HG03103 (cell line): ENCODE measurements around the gene EFCAB9.
A peak's percentile ranks its signal among the peaks of the same experiment; 100 is the strongest.
"Not testable (repeated sequence)": the region's sequence is repeated elsewhere in the genome, so short reads cannot be mapped to it uniquely, and the experiment has no call there.

ENCODE experiments used
- ATAC-seq: cut with Tn5 transposase; IDR thresholded peaks from one replicate; pipeline ENCODE4 v1.9.1; 2021; ENCODE audit warnings: low read depth; ENCODE audit not compliant: unreplicated experiment

EFCAB9 gene

DNA sequence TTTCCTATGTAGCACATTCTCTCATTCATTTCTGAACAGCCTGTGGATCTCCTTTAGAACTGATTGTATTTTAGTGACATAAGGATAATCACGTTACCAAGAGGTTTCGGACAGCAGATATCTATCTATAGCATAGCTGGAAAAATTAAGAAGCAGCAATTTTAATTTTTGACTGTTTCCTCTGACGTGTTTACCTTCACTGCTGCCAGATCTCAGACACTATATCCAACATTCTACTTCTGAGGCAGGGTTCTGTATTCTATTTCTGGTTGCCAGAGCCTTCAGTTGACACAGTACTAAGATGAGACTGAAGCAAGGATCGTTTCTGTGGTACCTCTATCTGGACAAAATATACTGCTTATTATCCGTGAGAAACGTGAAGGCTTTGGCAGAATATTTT is at the start of gene EFCAB9:
EFCAB9 (plus strand) TSS at position 301 of the 400 bp plus-strand sequence; CDS start at position 302, 1 bp downstream.
- no peak for ATAC-seq

- no peak for ATAC-seq
Observed at GRCh38 chr5:172144291-172144815, 49.6 kb upstream of the EFCAB9 start.

- no peak for ATAC-seq
Observed at GRCh38 chr5:172144931-172145869, 48.8 kb upstream of the EFCAB9 start.

DNA sequence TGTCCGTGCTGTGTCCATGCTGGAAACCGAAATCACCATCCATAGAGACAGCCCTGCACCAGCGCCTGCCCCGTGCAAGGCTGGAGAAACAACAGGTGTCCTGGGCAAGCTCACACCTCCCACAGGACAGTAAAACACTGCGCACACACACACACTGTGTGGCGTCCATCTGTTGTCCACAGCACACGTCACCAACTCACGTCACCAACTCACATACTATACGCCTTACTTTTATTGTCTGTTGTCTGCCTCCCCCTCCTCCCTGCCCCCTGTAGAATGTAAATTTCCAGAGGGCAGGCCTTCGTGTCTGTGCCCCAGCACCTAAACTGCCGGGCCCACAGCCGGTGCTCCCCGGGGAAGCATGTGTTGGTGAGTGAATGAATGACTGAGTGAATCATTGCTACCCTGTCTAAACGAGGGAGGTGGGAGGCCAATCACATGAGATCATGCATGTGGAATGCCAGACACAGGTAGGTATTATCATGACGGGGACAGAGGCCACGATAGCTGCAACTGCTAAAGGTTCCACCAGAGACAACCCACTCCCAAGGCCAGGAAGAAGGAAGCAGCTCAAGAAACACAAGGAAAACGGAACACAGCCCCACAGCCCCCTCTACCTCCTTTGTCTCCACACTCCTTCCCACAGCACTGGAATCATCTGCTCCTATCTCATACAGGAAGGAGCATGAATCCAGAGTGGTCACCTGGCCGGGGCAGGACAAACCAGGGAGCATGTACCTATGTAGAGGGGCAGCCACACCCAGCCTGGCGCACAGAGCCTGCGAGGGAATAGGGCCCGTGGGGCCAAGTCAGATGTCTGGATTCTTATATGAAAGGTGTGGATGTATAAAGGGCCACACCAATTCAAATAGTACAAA is 47.9 kb upstream of the EFCAB9 start:
- ATAC-seq = no peak

GRCh38 chr5:172146748-172147092 is 47.3 kb upstream of the EFCAB9 start:
- ATAC-seq = no peak

- ATAC-seq = no peak
Observed at GRCh38 chr5:172147857-172148256, 46.1 kb upstream of the EFCAB9 start.

DNA sequence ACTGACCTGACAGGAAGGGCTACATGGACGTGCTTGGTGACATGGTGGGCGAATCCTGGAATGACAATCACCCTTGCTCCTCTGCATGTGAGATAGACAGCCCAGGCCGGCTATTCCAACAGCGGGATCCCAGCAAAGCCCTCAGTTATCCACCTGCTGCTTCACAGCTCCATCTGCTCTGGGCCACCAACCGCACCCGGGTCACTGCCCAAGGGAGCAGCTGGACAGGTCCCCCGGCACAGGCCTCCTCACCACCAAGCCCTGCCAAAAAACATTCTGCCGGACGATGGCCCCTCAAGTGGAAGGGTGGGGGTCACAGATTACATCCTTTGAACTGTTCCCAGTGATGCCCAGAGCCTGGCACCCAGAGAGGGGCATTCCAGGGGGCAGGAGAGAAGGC is 45.6 kb upstream of the EFCAB9 start:
- no peak for ATAC-seq

DNA sequence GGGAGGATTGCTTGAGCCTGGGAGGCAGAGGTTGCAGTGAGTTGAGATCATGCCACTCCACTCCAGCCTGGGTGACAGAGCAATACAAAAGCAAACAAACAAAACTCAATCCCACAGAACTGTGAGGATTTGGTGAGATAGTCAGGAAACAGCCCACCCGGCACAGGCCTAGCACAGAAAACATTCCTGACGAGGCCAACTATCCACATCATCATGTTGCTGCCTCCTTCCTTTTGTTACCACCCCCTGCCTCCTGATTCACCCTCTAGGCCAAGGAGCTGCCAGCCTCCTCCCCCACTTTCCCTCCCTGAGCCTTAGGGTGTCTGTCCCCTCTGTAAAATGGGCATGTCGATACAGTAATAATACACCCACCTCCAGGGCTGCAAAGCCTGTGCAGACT is 44.9 kb upstream of the EFCAB9 start:
- ATAC-seq = no peak

DNA sequence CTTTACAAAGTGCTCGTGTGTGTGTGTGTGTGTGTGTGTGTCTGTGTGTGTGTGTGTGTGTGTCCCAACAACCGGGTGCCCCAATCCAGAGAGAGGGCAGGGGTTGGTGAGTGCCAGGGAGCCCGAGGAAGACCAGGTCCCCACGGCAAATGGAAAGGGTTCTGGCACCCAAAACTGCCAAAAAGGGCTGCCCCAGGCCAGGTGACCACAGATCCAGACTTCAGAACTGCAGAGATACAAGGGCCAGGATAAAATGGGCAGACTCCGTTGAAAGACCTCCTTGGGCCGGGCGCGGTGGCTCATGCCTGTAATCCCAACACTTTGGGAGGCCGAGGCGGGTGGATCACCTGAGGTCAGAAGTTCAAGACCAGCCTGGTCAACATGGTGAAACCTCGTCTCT is 44.5 kb upstream of the EFCAB9 start:
- not testable (repeated sequence) for ATAC-seq

DNA sequence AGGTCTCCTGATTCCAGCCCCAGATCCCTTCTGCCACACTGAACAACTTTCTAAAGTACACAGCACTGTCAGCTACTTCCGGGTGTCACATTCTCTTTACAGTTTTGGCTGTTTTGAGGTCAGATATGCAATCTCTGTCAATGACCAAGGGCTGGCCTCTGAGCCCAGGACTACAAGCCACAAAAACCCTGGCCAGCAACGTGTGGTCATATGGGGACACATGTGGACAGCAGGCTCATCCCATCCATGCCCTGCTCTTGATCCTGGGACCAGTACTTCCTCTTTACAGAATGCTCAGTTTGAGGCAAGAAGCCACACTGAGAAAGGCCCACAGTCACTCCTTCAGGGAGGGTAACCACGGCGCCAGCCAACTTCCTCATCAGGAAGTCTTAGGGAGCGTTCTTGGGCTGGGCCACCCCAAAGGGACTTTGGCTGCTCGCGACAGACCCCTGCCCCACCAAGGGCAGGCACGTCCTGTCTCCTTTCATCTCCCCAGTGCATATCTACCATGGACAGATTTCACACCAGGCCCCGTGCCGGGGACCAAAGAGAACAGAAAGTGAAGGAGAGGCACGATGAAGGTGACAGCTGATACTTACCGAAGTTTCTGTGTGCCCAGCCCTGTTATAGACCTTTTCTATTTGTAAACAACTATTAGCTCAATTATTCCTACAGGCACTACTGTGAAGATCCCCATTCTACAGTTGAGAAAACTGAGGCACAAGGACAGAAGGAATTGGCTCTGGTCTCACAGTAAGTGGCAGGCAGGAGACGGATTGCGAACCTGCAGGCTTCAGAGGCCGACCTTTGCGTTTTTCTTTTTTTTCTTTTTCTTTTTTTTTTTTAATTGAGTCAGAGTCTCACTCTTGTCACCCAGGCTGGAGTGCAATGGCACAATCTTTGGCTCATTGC is 43.2 kb upstream of the EFCAB9 start:
- ATAC-seq = peak; percentile 56

GRCh38 chr5:172151661-172152210 is 42.2 kb upstream of the EFCAB9 start:
- ATAC-seq = no peak

DNA sequence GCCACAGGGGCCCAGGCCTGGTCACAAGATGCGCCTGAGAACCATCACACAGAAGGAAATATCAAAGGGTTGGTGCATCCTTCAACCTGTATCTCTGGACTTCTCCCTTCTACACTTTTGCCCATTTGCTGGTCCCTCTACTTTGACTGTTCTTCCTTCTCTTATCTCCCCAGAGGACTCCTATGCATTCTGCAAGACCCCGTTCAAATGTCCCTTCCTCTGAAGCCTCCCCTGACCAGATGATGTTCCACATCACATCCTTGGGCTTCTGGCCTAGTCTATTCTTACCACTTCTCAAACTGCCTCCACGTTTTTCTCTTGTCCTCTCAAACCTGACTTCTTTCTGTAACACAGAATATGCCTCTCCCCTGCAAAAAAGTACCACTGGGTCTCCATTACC is 40.3 kb upstream of the EFCAB9 start:
- ATAC-seq = no peak

DNA sequence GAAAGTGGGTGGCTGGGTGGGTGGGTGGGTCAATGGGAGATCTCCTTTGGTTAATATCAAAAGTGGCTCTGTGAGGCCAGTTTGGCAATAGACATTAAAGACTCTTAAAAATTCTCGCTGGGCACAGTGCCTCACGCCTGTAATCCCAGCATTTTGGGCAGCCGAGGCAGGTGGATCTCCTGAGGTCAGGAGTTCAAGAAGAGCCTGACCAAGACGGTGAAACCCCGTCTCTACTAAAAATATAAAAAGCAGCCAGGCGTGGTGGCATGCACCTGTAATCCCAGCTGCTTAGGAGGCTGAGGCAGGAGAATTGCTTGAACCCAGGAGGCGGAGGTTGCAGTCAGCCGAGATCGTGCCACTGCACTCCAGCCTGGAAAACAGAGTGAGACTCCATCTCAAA is 38.9 kb upstream of the EFCAB9 start:
- ATAC-seq = not testable (repeated sequence)

- ATAC-seq = no peak
Observed at GRCh38 chr5:172156541-172156994, 37.4 kb upstream of the EFCAB9 start.

- ATAC-seq = no peak
Observed at GRCh38 chr5:172159016-172159415, 35.0 kb upstream of the EFCAB9 start.

DNA sequence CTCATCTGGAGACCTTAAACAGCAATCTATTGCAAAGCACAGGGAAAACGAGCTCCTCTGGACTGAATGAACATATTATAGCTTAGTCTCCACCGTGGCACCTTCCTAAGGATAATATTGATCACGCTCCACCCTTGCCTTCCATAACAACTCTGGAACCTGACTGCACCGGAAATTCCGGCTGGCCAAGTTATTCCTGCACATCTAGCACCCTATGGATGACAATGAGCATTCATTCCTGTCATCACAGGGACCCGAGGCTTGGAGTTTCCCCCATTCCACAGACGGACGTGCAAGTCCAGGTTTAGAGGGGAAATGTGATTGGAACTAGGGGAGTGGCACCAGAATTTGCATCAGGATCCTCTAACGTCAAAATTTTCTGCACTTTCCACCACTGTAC is 33.5 kb upstream of the EFCAB9 start:
- no peak for ATAC-seq

- ATAC-seq = no peak
Observed at GRCh38 chr5:172162323-172162986, 31.5 kb upstream of the EFCAB9 start.

DNA sequence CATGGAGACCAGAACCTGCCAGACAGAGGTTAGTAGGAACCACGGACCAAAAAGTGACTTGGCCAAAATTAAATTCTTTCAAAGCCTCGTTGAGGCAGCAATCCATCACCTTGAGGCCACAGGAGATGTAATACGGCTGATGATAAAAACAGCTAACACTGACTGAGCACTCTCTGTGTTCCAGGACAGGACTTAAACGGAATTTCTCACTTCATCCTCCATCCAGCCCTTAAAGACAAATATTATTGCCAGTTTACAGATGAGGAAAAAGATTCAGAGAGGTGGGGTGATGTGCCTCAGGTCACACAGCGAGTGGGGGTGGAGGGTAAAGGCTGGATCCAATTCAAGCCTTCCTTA is 31.0 kb upstream of the EFCAB9 start:
- ATAC-seq = no peak

DNA sequence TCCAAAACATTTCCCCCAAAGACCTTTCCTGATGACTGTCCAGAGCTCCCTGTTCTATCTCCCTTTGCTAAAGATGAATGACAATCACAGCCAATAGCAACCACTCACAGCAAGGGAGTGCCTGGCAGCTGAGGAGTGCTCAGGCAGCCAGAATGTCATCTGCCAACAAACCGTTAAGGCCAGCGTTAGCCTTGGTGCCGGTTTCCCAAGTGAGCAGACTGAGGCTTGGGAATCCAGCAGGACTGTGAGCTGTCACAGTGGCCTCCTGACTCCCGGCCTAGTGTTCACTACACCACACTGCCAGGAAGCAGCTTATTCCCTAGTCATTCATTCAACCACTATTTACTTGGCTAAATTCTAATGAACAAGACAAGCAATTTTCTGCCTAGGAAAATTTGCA is 30.6 kb upstream of the EFCAB9 start:
- no peak for ATAC-seq
